H54 (cell line): ENCODE data around the gene ALPK3.
"Not testable (repeated sequence)": the region's sequence is repeated elsewhere in the genome, so short reads cannot be mapped to it uniquely, and the experiment has no call there.

Experiments used
- DNase-seq: peaks from one replicate; pipeline ENCODE4 v3.0.0; 2011; ENCODE audit warnings: low spot score, mixed read lengths; ENCODE audit not compliant: insufficient read length
- FAIRE-seq: peaks from 3 replicates; lab custom pipeline; 2011; peaks lifted over from hg19 to GRCh38; lab: Jason Lieb, UNC
- POLR2A ChIP-seq: IDR thresholded peaks from 2 replicates; pipeline ENCODE4 v1.6.1; 2011; ENCODE audit warnings: low read depth, mild to moderate bottlenecking, low read length

The ALPK3 gene

GRCh38 chr15:84834969-84835368 lies 17.8 kb downstream of the ALPK3 start:
- DNase-seq (no peak), FAIRE-seq (no peak)
- TF ChIP-seq POLR2A: no peak

DNA sequence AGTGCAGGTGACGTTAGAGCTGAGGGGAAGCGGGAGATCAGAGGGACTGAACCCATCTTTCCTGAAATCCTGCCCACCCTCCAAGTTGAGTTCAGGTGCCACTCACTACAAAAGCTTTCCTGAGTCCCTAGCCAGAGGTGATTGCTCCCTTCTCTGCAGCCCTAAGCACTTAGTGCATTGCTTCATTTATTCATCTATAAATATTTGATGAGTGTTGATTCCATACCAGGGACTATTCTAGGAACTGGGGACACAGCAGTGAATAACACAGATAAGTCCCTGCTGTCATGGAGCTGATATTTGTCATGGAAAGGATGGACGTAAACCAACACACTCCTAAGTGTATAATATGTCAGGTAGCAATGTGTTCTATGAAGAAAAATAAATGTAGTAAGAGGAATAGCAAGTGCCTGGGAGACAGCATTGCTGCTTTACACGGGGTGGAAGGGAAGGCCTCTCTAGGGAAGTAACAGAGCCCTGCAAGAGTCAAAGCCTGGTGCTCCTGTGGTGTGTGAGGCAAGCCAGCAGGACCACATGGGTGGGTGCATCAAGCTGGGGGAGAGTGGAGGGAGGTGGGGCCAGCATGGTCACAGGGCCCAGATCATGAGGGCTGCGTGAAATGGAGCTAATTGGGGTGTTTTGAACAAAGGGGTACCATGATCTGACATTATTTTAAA lies 18.6 kb downstream of the ALPK3 start:
- no peak for TF ChIP-seq POLR2A
- DNase-seq (no peak), FAIRE-seq (no peak)

GRCh38 chr15:84836844-84837243 lies 19.7 kb downstream of the ALPK3 start:
- FAIRE-seq: no peak
- no peak for DNase-seq

DNA sequence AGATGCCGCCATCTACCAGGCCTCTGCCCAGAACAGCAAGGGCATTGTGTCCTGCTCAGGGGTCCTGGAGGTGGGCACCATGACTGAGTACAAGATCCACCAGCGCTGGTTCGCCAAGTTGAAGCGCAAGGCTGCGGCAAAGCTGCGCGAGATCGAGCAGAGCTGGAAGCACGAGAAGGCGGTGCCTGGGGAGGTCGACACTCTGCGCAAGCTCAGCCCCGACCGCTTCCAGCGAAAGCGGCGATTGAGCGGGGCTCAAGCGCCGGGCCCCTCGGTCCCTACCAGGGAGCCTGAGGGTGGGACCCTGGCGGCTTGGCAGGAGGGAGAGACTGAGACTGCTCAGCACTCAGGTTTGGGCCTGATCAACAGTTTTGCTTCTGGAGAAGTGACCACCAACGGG lies 22.6 kb downstream of the ALPK3 start:
- no peak for FAIRE-seq
- TF ChIP-seq POLR2A: no peak
- DNase-seq: no peak

More at GRCh38 chr15:84836844-84837243, 19.7 kb downstream of the ALPK3 start:
- TF ChIP-seq POLR2A: no peak

DNA sequence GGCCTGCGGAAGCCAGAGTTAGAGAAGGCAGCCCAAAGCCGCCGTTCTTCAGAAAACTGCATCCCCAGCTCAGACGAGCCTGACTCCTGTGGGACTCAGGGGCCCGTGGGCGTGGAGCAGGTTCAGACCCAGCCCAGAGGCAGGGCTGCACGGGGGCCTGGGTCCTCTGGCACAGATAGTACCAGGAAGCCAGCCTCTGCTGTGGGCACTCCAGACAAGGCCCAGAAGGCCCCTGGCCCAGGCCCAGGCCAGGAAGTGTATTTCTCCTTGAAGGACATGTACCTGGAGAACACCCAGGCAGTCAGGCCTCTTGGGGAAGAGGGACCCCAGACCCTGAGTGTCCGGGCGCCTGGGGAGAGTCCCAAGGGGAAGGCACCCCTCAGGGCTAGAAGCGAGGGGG lies 23.1 kb downstream of the ALPK3 start:
- FAIRE-seq: no peak
- no peak for TF ChIP-seq POLR2A
- DNase-seq: no peak

GRCh38 chr15:84840741-84841429 lies 23.7 kb downstream of the ALPK3 start:
- DNase-seq (peak; percentile 51), FAIRE-seq (no peak)
- TF ChIP-seq POLR2A: no peak

DNA sequence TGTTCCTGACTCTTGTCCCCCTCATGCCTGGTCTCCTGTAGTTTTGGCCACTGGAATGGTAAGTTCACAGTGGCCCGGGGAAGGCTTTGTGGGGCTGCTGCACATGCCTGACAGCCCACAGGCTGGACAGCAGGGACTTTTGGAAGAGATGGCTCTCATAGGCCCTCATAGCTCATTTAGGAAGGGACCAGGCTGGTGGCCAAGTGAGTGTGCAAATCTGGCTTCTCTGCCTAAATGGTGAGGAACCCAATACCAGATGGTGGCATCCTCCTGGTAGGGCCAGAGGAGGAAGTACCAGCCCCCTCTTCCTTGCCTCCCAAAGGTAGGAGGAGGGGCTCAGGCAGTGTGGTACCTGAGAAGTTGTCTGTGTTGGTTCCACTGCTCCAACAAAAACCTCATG lies 25.6 kb downstream of the ALPK3 start:
- DNase-seq (no peak), FAIRE-seq (no peak)
- no peak for TF ChIP-seq POLR2A

DNA sequence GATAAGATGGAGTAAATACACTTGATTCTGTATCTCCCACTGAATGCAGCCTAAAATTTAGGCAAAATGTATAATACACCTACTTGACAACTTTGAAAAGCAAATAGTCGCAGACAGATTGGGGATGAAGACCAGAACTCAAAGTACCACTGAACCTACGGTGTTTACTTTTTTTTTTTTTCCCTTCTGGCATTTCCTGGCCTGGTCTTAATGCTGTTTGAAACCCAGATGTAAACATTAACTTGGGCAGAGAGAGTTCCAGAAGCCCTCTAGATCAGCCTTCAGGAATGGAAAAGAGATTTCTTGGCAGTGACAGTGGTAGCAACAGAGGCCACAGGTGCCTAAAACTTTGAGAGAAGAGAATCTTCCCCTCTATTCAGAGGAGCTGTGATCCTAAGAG lies 27.8 kb downstream of the ALPK3 start:
- FAIRE-seq (no peak), DNase-seq (no peak)
- TF ChIP-seq POLR2A: no peak

GRCh38 chr15:84845631-84846030 lies 28.5 kb downstream of the ALPK3 start:
- not testable (repeated sequence) for FAIRE-seq
- DNase-seq: peak; percentile 21

DNA sequence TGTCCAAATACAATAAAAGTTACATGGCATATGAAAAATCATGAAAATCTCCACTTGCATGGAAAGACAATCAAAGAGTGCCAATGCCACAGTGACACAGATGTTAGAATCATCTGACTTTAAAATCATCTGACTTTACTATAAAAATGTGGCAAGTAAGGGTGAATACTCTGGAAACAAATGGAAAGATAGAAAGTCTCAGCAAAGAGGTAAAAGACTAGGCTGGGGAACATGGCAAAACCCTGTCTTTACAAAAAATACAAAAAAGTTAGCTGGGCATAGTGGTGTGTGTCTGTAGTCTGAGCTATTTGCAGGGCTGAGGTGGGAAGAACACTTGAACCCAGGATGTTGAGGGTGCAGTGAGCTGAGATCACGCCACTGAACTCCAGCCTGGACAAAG lies 29.1 kb downstream of the ALPK3 start:
- DNase-seq (no peak), FAIRE-seq (no peak)
- no peak for TF ChIP-seq POLR2A

DNA sequence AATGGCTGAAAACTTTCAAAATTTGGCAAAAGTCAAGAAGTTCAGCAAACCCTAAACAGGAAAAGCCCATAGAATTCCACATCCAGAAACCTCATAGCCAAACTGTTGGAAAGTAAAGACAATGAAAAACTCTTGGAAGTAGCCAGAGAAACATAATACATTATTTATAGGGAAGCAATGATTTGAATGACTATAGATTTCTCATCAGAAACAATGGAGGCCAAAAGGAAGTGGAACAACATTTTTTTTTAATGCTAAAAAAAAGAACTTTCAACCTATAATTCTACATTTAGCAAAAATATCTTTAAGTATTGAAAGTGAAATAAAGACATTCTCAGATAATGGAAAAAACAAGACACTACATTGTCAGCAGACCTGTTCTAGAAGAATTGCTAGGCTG lies 30.2 kb downstream of the ALPK3 start:
- FAIRE-seq: no peak
- TF ChIP-seq POLR2A: no peak

DNA sequence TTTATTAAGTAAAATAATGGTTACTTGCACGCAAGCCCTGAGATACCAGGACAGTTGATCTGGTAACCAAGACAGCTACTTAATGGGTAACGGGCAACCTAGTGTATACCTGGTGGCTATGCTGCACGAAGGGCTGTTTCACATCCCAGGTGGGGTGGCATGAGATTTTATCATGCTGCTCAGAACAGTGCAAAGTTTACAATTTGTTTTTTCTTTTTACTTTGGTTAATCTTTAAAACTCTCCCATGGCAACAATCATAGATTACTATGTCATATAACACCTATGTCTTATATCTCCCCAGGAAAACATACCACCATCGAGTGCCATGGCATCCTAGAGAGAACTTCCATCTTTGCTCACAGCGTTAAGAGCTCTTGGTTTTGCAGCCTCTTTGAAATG lies 35.1 kb downstream of the ALPK3 start:
- no peak for DNase-seq
- TF ChIP-seq POLR2A: no peak
- no peak for FAIRE-seq

More for the DNA sequence above, 30.2 kb downstream of the ALPK3 start:
- no peak for DNase-seq

- no peak for TF ChIP-seq POLR2A
- DNase-seq: no peak
- no peak for FAIRE-seq
These were observed 38.0 kb downstream of the ALPK3 start for GRCh38 chr15:84855136-84855535.

GRCh38 chr15:84855765-84856164 lies 38.6 kb downstream of the ALPK3 start:
- FAIRE-seq (no peak), DNase-seq (no peak)
- TF ChIP-seq POLR2A: no peak
